Effector CD8-positive, alpha-beta T cell (primary cell): ENCODE data around the gene MUC20.

Experiments used
- DNase-seq: peaks from one replicate; lab custom pipeline; 2025; lab: John Stamatoyannopoulos, UW

Gene MUC20

GRCh38 chr3:195755391-195755790, 34.6 kb downstream of the MUC20 start:
- no peak for DNase-seq

- DNase-seq = no peak
These were observed 35.3 kb downstream of the MUC20 start for GRCh38 chr3:195755791-195756676.

GRCh38 chr3:195757438-195757770, 36.6 kb downstream of the MUC20 start:
- DNase-seq = no peak

- DNase-seq = no peak
These were observed 37.0 kb downstream of the MUC20 start for GRCh38 chr3:195757827-195758226.

GRCh38 chr3:195758721-195759353, 38.1 kb downstream of the MUC20 start:
- DNase-seq = no peak

GRCh38 chr3:195760345-195761122, 39.8 kb downstream of the MUC20 start:
- no peak for DNase-seq

- no peak for DNase-seq
These were observed 40.4 kb downstream of the MUC20 start for GRCh38 chr3:195761123-195761566.

- no peak for DNase-seq
These were observed 40.9 kb downstream of the MUC20 start for GRCh38 chr3:195761567-195762248.

- DNase-seq = no peak
These were observed 41.4 kb downstream of the MUC20 start for GRCh38 chr3:195762249-195762585.

- no peak for DNase-seq
These were observed 41.8 kb downstream of the MUC20 start for GRCh38 chr3:195762611-195763010.

- DNase-seq = no peak
These were observed 42.5 kb downstream of the MUC20 start for GRCh38 chr3:195763076-195763830.

GRCh38 chr3:195763843-195764825, 43.4 kb downstream of the MUC20 start:
- no peak for DNase-seq

- DNase-seq = no peak
These were observed 44.4 kb downstream of the MUC20 start for GRCh38 chr3:195764961-195765706.

GRCh38 chr3:195766671-195767070, 45.9 kb downstream of the MUC20 start:
- no peak for DNase-seq

- no peak for DNase-seq
These were observed 47.0 kb downstream of the MUC20 start for GRCh38 chr3:195767792-195768191.

GRCh38 chr3:195768414-195768813, 47.6 kb downstream of the MUC20 start:
- DNase-seq = no peak

GRCh38 chr3:195768831-195769303, 48.1 kb downstream of the MUC20 start:
- DNase-seq = no peak

- DNase-seq = no peak
These were observed 48.8 kb downstream of the MUC20 start for GRCh38 chr3:195769551-195769950.
